A673 (cell line): ENCODE results near the gene CTSS. TPM values are rescaled to one million over a fixed set of nuclear protein-coding genes. Genes with fewer than 3 reads are reported as not detected.

Experiments used
- BruUV-seq: library from RNA; stranded (reverse); fragments of 400-500 nt; replicated peaks from 2 replicates; lab custom pipeline; 2021; lab: Mats Ljungman, UMichigan
- CTCF ChIA-PET: fragments of 300-600 bp; sonication (Branson Sonifier 250); formaldehyde crosslinking; loops from one replicate; lab custom pipeline; 2022; ENCODE audit warnings: antibody characterized with exemption; lab: Charles Lee
- POLR2A ChIA-PET: fragments of 300-600 bp; sonication (Branson Sonifier 250); formaldehyde crosslinking; loops from one replicate; lab custom pipeline; 2022; ENCODE audit warnings: antibody characterized with exemption; ENCODE audit not compliant: low non-redundant PET; lab: Charles Lee
- DNase-seq: peaks from one replicate; pipeline ENCODE4 v3.0.0-alpha.2; 2015; ENCODE audit warnings: low spot score
- H3K27ac ChIP-seq: fragments of 200-600 bp; sonication (generic); 2 replicates; pipeline ENCODE4 v1.5.1; 2016; ENCODE audit warnings: mixed run types, low read depth, mild to moderate bottlenecking, mixed read lengths, antibody characterized with exemption, low read length; ENCODE audit not compliant: poor library complexity, severe bottlenecking
- H3K27me3 ChIP-seq: fragments of 200-600 bp; sonication (generic); replicated peaks from 2 replicates; pipeline ENCODE4 v1.6.1; 2017; ENCODE audit warnings: mixed run types, low read depth, mild to moderate bottlenecking, mixed read lengths, antibody characterized with exemption, low read length; ENCODE audit not compliant: insufficient read depth, poor library complexity
- H3K36me3 ChIP-seq: fragments of 200-600 bp; sonication (generic); 2 replicates; pipeline ENCODE4 v1.6.1; 2016; ENCODE audit warnings: mixed run types, mild to moderate bottlenecking, mixed read lengths, antibody characterized with exemption, low read length; ENCODE audit not compliant: insufficient read depth, poor library complexity, severe bottlenecking
- H3K4me1 ChIP-seq: fragments of 200-600 bp; sonication (generic); 2 replicates; pipeline ENCODE4 v1.6.1; 2017; ENCODE audit warnings: mixed run types, mild to moderate bottlenecking, mixed read lengths, antibody characterized with exemption, low read length; ENCODE audit not compliant: insufficient read depth, poor library complexity, severe bottlenecking
- H3K4me3 ChIP-seq: fragments of 200-600 bp; sonication (generic); 2 replicates; pipeline ENCODE4 v1.5.1; 2016; ENCODE audit warnings: low read depth, mixed run types, mild to moderate bottlenecking, mixed read lengths, low read length; ENCODE audit not compliant: poor library complexity, severe bottlenecking
- H3K9me3 ChIP-seq: fragments of 200-600 bp; sonication (generic); 2 replicates; pipeline ENCODE4 v1.6.1; 2016; ENCODE audit warnings: mixed run types, low read depth, mild to moderate bottlenecking, mixed read lengths, antibody characterized with exemption, low read length; ENCODE audit not compliant: poor library complexity, severe bottlenecking
- CTCF ChIP-seq: fragments of 300-800, 200-600 bp; sonication (generic); conservative IDR thresholded peaks from 2 replicates; pipeline ENCODE4 v1.5.1; 2017; ENCODE audit warnings: low read depth, mild to moderate bottlenecking, antibody characterized with exemption, low read length, moderate library complexity, mixed read lengths
- EZH2 ChIP-seq: fragments of 200-600 bp; sonication (generic); IDR thresholded peaks from 2 replicates; pipeline ENCODE4 v1.6.1; 2017; ENCODE audit warnings: borderline replicate concordance, low read depth, mild to moderate bottlenecking, mixed read lengths, antibody characterized with exemption, low read length; ENCODE audit not compliant: poor library complexity, severe bottlenecking
- intact Hi-C: fragments of 100-400 bp; cut with micrococcal nuclease; formaldehyde crosslinking; loops from one replicate; pipeline ENCODE4 v1.10.0; 2022; ENCODE audit not compliant: unreplicated experiment
- total RNA-seq: library from RNA; stranded (reverse); gene quantifications from 2 replicates; pipeline ENCODE4 v1.2.3, GENCODE V29; 2021

Gene CTSS
- total RNA-seq, 1 experiment from 2014 or later = 3.5 TPM

- ChIA-PET POLR2A (no interaction called here), CTCF (no interaction called here)
- no peaks in the 10 kb centered on the region for H3K36me3 ChIP-seq
- no peak overlapping the region for H3K27ac ChIP-seq
- no peaks in the 10 kb centered on the region for H3K9me3 ChIP-seq
- TF ChIP-seq CTCF (no peak), EZH2 (no peak)
- peaks cover 2% of the 10 kb centered on the region for H3K4me1 ChIP-seq
- BruUV-seq = no TSS peak
- no peaks in the 10 kb centered on the region for H3K27me3 ChIP-seq
- no peak overlapping the region for H3K4me3 ChIP-seq
- intact Hi-C loops = no loop called here
- DNase-seq = no peak
These were observed 5.6 kb downstream of the CTSS start for GRCh38 chr1:150760013-150760412.

- no peak for DNase-seq
- Histone ChIP-seq H3K4me1 (peaks cover 5% of the 10 kb centered on the region), H3K27ac (no peak overlapping the region), H3K4me3 (no peak overlapping the region), H3K9me3 (no peaks in the 10 kb centered on the region), H3K36me3 (no peaks in the 10 kb centered on the region), H3K27me3 (no peaks in the 10 kb centered on the region)
- BruUV-seq = no TSS peak
- intact Hi-C loops = no loop called here
- TF ChIP-seq EZH2 (no peak), CTCF (no peak)
- CTCF ChIA-PET = no interaction called here
- POLR2A ChIA-PET = no interaction called here
These were observed 12.2 kb downstream of the CTSS start for GRCh38 chr1:150753416-150753815.

GRCh38 chr1:150751443-150751842, 14.1 kb downstream of the CTSS start:
- Histone ChIP-seq H3K27me3 (no peaks in the 10 kb centered on the region), H3K4me3 (no peak overlapping the region), H3K9me3 (no peaks in the 10 kb centered on the region), H3K36me3 (no peaks in the 10 kb centered on the region), H3K4me1 (peaks cover 5% of the 10 kb centered on the region), H3K27ac (no peak overlapping the region)
- intact Hi-C loops = no loop called here
- BruUV-seq = no TSS peak
- ChIA-PET CTCF (no interaction called here), POLR2A (no interaction called here)
- DNase-seq = no peak
- no peak for TF ChIP-seq EZH2
- TF ChIP-seq CTCF = no peak
